Measurements from ENCODE around the gene TENM4. TPM values are rescaled to one million over a fixed set of nuclear protein-coding genes. Genes with fewer than 3 reads are reported as not detected.

TENM4 gene
- polyA plus RNA-seq, 1 of the 3 experiments (the other 2 are of a cell fraction) = 16.7 TPM

DNA sequence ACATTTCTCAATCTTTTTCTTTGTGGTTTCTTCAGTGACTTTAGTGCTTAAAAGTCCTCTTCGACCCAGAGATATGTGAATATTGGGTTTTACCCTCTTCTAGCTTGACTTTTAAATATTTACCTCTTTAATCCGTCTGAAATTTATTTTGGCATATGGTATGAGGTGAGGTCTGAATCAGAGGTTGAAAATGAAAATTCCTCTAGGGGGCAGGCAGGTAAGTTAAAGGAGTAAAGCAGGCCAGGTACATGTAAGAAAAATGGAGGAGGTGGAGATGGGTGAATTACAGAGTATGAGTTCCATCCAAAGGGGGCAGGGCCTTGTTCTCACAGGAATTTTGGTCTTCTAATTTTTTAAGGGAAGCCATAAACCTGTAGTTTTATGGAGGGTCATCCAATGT is 602.4 kb downstream of the TENM4 start:
- Histone ChIP-seq H3K27ac (ENCODE audit: low read depth in 2 of 2, low read length in 1 of 2) (no peak overlapping the region), H3K79me2 (ENCODE audit: insufficient read depth) (no peaks in the 10 kb centered on the region), H3K4me3 (ENCODE audit: low read depth in 2 of 2, low read length in 1 of 2) (no peak overlapping the region), H2AFZ (ENCODE audit: low read depth) (no peak overlapping the region), H3K9ac (no peak overlapping the region), H3K4me1 (ENCODE audit: control insufficient read depth in 1 of 2, insufficient read depth in 2 of 2, low read depth in 1 of 2, low read length in 1 of 2) (peaks cover 0 to 27% of the 10 kb centered on the region in 2 experiments; a peak in 3 of 4 replicates), H3K4me2 (no peak overlapping the region), H3F3A (replicated peaks; ENCODE audit: insufficient read depth) (no peaks in the 10 kb centered on the region), H3K27me3 (ENCODE audit: insufficient read depth) (no peaks in the 10 kb centered on the region), H3K9me2 (no peaks in the 10 kb centered on the region), H3K36me3 (replicated peaks in 1 of 2; ENCODE audit: control insufficient read depth in 1 of 2, insufficient read depth in 2 of 2, low read length in 1 of 2) (peaks cover 0 to 2% of the 10 kb centered on the region in 2 experiments), H4K20me1 (ENCODE audit: insufficient read depth) (no peaks in the 10 kb centered on the region), H3K9me3 (no peaks in the 10 kb centered on the region)
- CTCF ChIA-PET = interaction anchor here (0.7 to 1.2 kb wide), 8 partner anchors 12 to 115 kb away, joined by 3 to 6 read pairs (median 3); no protein-coding TSS in a partner anchor
- POLR2A ChIA-PET = interaction anchor here (0.8 kb wide), 1 partner anchor 262 kb away, joined by 3 read pairs; no protein-coding TSS in a partner anchor
- 85% methylated on average over 2 of the region's 2 CpGs for WGBS (ENCODE audit: low lambda C conversion rate)
- TF ChIP-seq, protein P1, sequence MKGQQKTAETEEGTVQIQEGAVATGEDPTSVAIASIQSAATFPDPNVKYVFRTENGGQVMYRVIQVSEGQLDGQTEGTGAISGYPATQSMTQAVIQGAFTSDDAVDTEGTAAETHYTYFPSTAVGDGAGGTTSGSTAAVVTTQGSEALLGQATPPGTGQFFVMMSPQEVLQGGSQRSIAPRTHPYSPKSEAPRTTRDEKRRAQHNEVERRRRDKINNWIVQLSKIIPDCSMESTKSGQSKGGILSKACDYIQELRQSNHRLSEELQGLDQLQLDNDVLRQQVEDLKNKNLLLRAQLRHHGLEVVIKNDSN (IDR thresholded peaks at IDR 0.05; ENCODE audit: borderline replicate concordance, low read depth) = no peak
- no peak for TF ChIP-seq FOXM1 (IDR thresholded peaks at IDR 0.05; ENCODE audit: low read depth)
- TF ChIP-seq, protein P2, sequence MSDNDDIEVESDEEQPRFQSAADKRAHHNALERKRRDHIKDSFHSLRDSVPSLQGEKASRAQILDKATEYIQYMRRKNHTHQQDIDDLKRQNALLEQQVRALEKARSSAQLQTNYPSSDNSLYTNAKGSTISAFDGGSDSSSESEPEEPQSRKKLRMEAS (IDR thresholded peaks at IDR 0.05; ENCODE audit: low read depth) = no peak
- TF ChIP-seq RXRA (IDR thresholded peaks at IDR 0.05; ENCODE audit: borderline replicate concordance, low read depth) = no peak
- TF ChIP-seq YY1 (IDR thresholded peaks at IDR 0.05; ENCODE audit: low read depth) = no peak
- TF ChIP-seq RAD21 (IDR thresholded peaks at IDR 0.05; ENCODE audit: low read length) = peak; percentile 23; the same call in 1 of the 2 replicates
- no peak for DNase-seq

DNA sequence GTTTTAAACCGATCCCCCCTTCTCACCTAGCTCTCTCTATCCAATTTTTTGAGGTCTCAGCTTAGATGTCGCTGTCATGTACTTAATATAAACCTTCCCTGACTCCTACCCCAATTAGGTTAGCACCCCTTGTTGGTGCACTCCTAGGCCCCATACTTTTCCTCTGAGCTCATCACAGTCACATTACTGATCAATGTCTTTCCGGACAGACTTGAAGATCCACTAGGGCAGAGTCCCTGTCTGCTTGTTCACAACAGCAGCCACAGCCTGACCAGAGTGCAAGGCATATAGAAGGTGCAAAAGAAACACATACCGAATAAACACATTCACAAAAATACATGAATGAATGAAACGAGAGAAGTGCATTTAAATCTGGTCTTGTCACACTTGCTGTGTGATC is 605.2 kb downstream of the TENM4 start:
- H3K9ac ChIP-seq = no peak overlapping the region
- H2AFZ ChIP-seq (ENCODE audit: low read depth) = no peak overlapping the region
- H3F3A ChIP-seq (replicated peaks; ENCODE audit: insufficient read depth) = no peaks in the 10 kb centered on the region
- no peaks in the 10 kb centered on the region for H3K9me3 ChIP-seq
- no peak for DNase-seq
- no peaks in the 10 kb centered on the region for H3K27me3 ChIP-seq (ENCODE audit: insufficient read depth)
- WGBS (ENCODE audit: low lambda C conversion rate) = 78% methylated on average over 5 of the region's 5 CpGs
- H3K79me2 ChIP-seq (ENCODE audit: insufficient read depth) = no peaks in the 10 kb centered on the region
- ChIA-PET CTCF (interaction anchor here (0.9 to 1.2 kb wide), 3 partner anchors 32 to 265 kb away, joined by 3 read pairs; no protein-coding TSS in a partner anchor), POLR2A (interaction anchor here (0.5 kb wide), 1 partner anchor 319 kb away, joined by 4 read pairs; no protein-coding TSS in a partner anchor)
- no peaks in the 10 kb centered on the region for H4K20me1 ChIP-seq (ENCODE audit: insufficient read depth)
- H3K4me1 ChIP-seq (ENCODE audit: control insufficient read depth in 1 of 2, insufficient read depth in 2 of 2, low read depth in 1 of 2, low read length in 1 of 2) = peaks cover 0 to 19% of the 10 kb centered on the region in 2 experiments; a peak in 3 of 4 replicates
- no peak overlapping the region for H3K4me2 ChIP-seq
- no peak overlapping the region for H3K4me3 ChIP-seq (ENCODE audit: low read depth in 2 of 2, low read length in 1 of 2)
- TF ChIP-seq JUND (IDR thresholded peaks at IDR 0.05) (no peak), SIN3A (IDR thresholded peaks at IDR 0.05; ENCODE audit: borderline replicate concordance, low read depth, low read length) (no peak), SMC3 (IDR thresholded peaks at IDR 0.05; ENCODE audit: low read depth, low read length) (no peak), FOXM1 (IDR thresholded peaks at IDR 0.05; ENCODE audit: low read depth) (no peak), YY1 (IDR thresholded peaks at IDR 0.05; ENCODE audit: low read depth) (no peak), MXI1 (IDR thresholded peaks at IDR 0.05; ENCODE audit: low read depth, low read length) (no peak), EP300 (IDR thresholded peaks at IDR 0.05; ENCODE audit: borderline replicate concordance in 1 of 2, low read depth in 1 of 2, low read length in 1 of 2) (no peak)
- TF ChIP-seq, protein P2 (IDR thresholded peaks at IDR 0.05; ENCODE audit: low read depth) = no peak
- no peak overlapping the region for H3K27ac ChIP-seq (ENCODE audit: low read depth in 2 of 2, low read length in 1 of 2)
- no peaks in the 10 kb centered on the region for H3K9me2 ChIP-seq
- H3K36me3 ChIP-seq (replicated peaks in 1 of 2; ENCODE audit: control insufficient read depth in 1 of 2, insufficient read depth in 2 of 2, low read length in 1 of 2) = peaks cover 0 to 2% of the 10 kb centered on the region in 2 experiments

All from SK-N-SH (cell line).